H1 (cell line): ENCODE data around the gene ATP11A. TPM values are rescaled to one million over a fixed set of nuclear protein-coding genes. Genes with fewer than 3 reads are reported as not detected.

Experiments
- BCL11A ChIP-seq, 2 experiments: IDR thresholded peaks; one replicate each; pipeline ENCODE4 v1.6.1; 2011; ENCODE audit warnings: low read depth in 2 of 2, low read length in 2 of 2, mild to moderate bottlenecking in 2 of 2
- CHD7 ChIP-seq: fragments of 300-600 bp; sonication (generic); IDR thresholded peaks from 2 replicates; pipeline ENCODE4 v1.7.1; 2012; ENCODE audit warnings: low read length, moderate library complexity, mild to moderate bottlenecking, inconsistent platforms; ENCODE audit not compliant: insufficient replicate concordance
- CREB1 ChIP-seq: IDR thresholded peaks from 2 replicates; pipeline ENCODE4 v1.6.1; 2012; ENCODE audit warnings: inconsistent platforms
- E2F6 ChIP-seq: IDR thresholded peaks from 2 replicates; pipeline ENCODE4 v1.6.1; 2012; ENCODE audit warnings: inconsistent platforms
- HDAC2 ChIP-seq, 2 experiments: fragments of 300-600 bp in 1 of 2; sonication (generic) in 1 of 2; IDR thresholded peaks; 2 replicates each; pipeline ENCODE4 v1.6.1; 2011 to 2012; ENCODE audit warnings: low read depth in 2 of 2, low read length in 2 of 2, mild to moderate bottlenecking in 2 of 2, moderate library complexity in 2 of 2, borderline replicate concordance in 1 of 2, inconsistent platforms in 1 of 2
- SP1 ChIP-seq: IDR thresholded peaks from 2 replicates; pipeline ENCODE4 v1.6.1; 2011; ENCODE audit warnings: low read depth, low read length
- SRF ChIP-seq: IDR thresholded peaks from 2 replicates; pipeline ENCODE4 v1.6.1; 2011; ENCODE audit warnings: mild to moderate bottlenecking, low read depth, low read length, moderate library complexity
- SUZ12 ChIP-seq: fragments of 200-600 bp; sonication (generic); IDR thresholded peaks from 2 replicates; pipeline ENCODE4 v1.6.1; 2012; ENCODE audit warnings: mild to moderate bottlenecking, inconsistent platforms, low read length, moderate library complexity, mixed read lengths
- ZNF274 ChIP-seq: IDR thresholded peaks from 2 replicates; pipeline ENCODE4 v1.7.0; 2012; ENCODE audit warnings: low read length, borderline replicate concordance; ENCODE audit errors: extremely low read depth
- polyA plus RNA-seq, 7 experiments: library from polyadenylated mRNA; depleted of rRNA in 3 of 7; stranded (reverse) in 5 of 7; unstranded in 2 of 7; fragments of >200 nt in 5 of 7; fragments of 200-250 nt in 2 of 7; gene quantifications; 1 replicate in 5 of 7; 2 replicates in 1 of 7; 4 replicates in 1 of 7; pipeline versions ENCODE4 v1.2.1 to v1.2.3, GENCODE V29; 2011 to 2013; ENCODE audit warnings: missing spikeins in 2 of 7, mixed read lengths in 2 of 7
- total RNA-seq: library from RNA; stranded (reverse); fragmentation: NEBNext Ultra II Directional; extraction: Animal tissue kit (Norgen Biotek cat#: 25700); gene quantifications from 2 replicates; pipeline ENCODE4 v1.2.1, GENCODE V29; 2021

Gene ATP11A
- total and polyA plus RNA-seq, 2 of the 8 experiments (the other 6 are each of a cell fraction or from before 2014, with no cell fraction given) = 28.8 to 72.9 TPM

- no peak for TF ChIP-seq CHD7
- TF ChIP-seq SUZ12 = no peak
- TF ChIP-seq E2F6 = no peak
- TF ChIP-seq SRF = no peak
- no peak for TF ChIP-seq ZNF274
- TF ChIP-seq SP1 = no peak
- no peak for TF ChIP-seq HDAC2 (IDR thresholded peaks at IDR 0.05; ENCODE audit: borderline replicate concordance in 1 of 2, low read depth in 2 of 2, low read length in 2 of 2)
- TF ChIP-seq CREB1 = no peak
- no peak for TF ChIP-seq BCL11A (IDR thresholded peaks at IDR 0.05; ENCODE audit: low read depth in 2 of 2, low read length in 2 of 2)
Observed at GRCh38 chr13:112846411-112847115, 156.7 kb downstream of the ATP11A start (continued).
